Kidney glomerular epithelial cell (primary cell): ENCODE results near the gene FIGNL2.

Source experiments
- DNase-seq: peaks from one replicate; lab custom pipeline; 2025; lab: John Stamatoyannopoulos, UW

Gene FIGNL2

GRCh38 chr12:51855586-51856428, 7.3 kb upstream of the FIGNL2 start:
- DNase-seq = peak; percentile 48

- no peak for DNase-seq
Observed at GRCh38 chr12:51852404-51853137, 4.1 kb upstream of the FIGNL2 start.

DNA sequence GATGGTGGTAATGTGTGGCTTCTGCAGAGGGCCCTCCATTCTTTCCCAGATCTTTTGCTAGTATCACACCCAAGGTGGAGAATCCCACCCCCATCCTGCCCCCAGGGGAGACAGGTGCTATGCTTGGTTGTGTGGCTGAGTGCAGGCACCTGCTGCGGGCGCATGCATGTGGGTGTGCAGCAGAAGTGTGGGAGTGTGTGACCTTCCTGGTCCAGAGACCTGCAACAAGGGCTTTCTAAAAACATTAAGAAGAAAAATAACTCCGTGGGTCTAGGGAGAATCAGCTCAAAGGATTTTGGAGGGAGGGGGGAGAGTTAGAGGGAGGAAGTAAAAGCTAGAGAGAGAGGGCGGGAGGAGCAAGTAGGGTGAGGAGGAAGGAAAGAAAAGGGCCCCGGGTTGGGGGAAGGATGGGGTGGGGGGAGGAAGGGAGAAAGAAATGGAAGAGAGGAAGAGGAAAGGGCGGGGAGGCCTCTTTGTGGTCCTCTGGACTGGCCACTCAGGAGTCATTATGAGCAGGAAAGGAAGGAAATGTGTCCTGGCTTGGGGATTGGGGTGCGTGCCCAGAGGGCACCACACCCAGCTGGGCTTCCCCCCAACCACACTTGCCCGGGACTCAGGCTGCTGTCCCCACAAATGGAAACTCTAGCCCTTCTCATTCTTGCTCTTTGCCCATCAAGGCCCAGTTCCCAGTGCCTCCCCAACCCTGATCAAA, 3.1 kb upstream of the FIGNL2 start:
- no peak for DNase-seq

DNA sequence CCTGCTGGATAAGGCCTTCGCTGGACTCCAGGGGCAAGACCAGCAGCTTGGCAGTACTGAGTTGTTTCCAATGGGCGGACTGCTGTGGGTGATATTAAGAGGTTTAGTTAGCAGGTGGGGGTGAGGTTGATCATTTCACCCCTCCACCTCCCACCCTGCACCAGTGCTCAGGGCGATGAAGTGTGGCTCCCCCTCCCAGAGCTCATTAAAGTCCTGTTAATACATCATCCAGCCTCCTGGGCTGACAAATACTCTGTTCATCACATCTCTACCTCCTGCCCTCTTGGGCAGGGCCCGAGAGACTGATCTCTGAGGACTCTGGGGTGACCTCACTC, 2.4 kb upstream of the FIGNL2 start:
- DNase-seq = no peak

DNA sequence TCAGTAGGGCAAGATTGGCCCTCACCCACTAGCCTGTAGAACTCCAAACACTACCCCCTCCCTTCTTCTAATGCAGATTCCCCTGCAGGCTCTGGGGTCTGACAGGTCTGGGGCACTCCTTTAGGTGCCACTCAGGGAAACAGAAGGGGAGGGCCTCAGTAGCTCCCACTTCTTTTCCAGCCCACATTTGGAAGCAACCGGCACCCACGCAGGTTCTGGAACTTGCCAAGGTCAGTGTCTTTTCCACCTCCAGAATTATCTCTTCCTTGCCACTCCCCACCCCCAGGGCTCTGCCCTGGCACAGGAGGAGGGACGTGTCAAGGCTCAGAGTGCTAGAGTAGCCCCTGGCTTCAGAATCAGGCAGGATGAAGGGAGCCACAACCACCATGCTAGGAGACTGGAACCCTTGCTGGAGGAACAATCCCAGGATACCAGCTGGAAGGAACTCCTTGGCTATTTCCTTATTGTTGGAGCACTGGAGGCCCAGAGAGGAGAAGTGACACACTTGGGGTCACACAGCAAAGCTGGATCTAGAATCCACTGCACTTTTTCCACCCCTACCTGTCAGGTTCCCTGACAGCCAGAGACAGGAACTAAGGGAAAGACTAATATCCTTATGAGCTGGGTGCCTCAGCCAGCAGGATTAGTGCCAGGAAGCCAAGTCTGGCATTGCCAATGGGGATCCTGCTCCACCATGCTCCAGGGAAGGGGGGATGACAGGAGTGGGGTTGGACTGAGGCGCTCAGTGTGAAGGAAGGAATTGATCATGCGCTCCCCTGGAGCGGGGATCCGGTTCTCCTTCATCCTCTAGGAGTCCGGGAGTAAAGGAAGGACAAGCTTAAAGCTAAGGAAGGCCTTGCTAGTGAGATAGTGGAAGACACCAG, 1.8 kb upstream of the FIGNL2 start:
- DNase-seq = no peak

- DNase-seq = no peak
Observed at GRCh38 chr12:51848841-51849735, 570 bp upstream of the FIGNL2 start.

DNA sequence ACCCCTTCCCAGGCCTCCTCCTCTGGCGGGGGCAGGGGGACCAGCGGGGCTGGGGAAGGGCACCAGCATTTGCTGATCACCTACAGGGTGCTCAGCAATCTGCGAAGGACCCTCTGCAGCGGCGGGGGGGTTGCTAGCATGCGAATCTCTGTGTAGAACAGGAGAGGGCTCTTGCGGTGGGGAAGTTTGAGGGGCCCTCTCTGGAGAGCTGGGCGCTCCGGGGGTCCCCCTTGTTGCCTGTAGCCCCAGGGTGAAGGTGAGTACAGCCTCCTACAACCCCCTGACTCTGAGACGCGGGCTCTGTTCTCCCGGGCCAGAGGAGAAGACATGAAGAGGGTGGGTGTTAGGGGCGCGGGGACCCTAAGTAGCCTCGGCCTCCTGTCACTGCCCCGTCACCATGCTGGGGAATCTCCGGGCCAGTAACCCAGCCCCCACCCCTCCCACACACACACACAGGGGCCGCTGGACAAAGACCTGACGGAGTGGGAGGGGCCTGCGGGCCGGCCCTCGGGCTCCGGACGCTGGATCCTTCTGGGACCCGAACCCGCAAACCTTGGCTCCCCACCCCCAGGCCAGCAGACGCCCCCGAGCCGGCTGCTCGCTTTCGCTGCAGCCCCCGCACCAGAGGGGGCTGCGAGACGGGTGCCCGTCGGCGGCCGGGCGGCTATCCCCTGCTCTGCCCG, 734 bp downstream of the FIGNL2 start:
- no peak for DNase-seq

GRCh38 chr12:51846911-51847642, 1.4 kb downstream of the FIGNL2 start:
- DNase-seq = no peak

DNA sequence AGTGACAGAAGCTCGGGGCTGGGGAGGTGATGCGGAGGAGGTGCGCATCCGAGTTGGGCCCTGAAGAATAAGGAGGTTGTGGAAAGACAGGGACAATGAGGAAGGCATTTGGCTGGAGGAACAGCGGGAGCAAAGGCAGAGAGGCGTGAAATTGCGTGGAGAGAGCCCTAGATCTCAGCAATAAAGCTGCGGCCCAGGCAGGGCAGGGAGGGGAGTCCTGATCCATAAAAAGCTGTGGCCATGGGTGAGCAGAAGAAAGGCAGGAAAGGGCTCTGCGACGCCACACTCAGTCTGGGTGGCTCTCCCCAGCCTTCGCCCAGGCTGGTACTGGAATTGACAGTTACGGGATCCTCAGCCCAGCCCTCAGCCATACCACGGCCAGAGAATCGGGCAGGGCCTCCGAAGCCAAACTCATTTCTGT, 2.2 kb downstream of the FIGNL2 start:
- DNase-seq = no peak

DNA sequence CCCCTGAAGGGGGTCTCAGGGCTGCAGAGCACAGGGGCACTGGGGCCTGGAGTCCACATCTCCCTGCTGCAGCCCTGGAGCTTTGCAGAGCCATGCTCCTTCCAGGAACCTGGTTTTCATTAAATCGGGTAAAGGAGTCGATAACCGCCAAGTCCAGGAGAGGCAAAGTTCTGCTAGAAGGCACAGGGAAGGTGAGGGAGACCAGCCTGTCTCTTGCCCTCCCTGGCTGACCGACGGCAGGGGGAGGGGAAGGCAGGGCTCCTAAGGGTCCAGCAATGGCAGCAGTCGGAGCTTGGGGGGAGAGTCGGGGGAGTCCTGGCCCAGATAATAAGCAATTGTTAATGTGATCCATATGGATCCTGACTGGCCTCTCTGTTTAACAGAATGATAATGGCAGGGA, 3.0 kb downstream of the FIGNL2 start:
- no peak for DNase-seq

- no peak for DNase-seq
Observed at GRCh38 chr12:51844854-51845253, 3.7 kb downstream of the FIGNL2 start.

- no peak for DNase-seq
Observed at GRCh38 chr12:51841727-51842126, 6.8 kb downstream of the FIGNL2 start.

DNA sequence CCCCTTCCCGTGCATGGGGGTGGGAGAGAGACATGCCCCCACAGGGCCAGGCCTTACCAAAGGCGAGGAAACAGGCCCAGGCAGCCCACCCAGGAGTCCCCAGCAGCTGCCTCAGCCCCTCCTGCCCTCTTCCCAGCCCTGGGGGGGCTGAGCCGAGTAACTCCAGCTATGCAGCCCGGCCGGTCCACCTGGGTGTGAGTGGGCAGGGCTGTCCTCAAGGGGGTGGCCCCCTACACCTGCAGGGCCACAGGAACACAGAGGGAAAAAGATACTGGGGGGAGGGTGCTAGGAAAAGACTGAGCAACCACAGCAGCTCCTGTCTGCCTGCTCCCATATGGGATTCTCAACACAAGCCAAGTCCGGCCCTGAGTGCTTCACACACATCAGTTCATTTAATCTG, 7.6 kb downstream of the FIGNL2 start:
- no peak for DNase-seq

DNA sequence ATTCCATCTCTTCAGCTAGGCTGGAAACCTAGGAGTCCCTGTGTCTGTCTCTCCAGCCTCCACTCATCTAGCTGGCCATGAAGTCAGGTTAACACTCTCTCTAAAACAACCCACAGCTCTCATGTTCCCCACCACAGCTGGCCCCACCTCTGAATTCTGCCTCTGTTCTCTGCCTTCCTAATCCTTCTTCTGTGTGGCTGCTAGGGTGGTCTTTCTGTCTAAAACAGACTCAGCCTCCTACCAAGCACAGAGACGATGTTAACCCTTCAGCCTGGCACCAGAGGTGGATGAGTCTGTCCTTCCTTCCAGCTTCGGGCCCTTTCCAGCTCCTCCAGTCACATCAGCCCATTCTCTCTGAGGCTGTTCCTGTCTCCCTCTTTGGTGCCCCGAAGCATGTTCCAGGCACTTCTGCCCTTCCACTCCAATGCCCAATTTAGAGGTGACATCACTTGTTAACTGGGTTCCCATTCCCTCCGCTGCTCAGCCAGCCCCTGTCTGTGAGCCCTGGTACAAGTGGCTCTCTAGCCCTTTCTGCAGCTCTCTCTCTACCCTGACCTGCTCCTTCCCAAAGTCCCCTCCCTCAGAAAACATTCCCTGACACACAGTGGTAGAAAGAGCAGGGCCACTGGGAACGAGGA, 9.1 kb downstream of the FIGNL2 start:
- DNase-seq = no peak

- no peak for DNase-seq
Observed at GRCh38 chr12:51838762-51839161, 9.8 kb downstream of the FIGNL2 start.

- DNase-seq = no peak
Observed at GRCh38 chr12:51838036-51838435, 10.5 kb downstream of the FIGNL2 start.

DNA sequence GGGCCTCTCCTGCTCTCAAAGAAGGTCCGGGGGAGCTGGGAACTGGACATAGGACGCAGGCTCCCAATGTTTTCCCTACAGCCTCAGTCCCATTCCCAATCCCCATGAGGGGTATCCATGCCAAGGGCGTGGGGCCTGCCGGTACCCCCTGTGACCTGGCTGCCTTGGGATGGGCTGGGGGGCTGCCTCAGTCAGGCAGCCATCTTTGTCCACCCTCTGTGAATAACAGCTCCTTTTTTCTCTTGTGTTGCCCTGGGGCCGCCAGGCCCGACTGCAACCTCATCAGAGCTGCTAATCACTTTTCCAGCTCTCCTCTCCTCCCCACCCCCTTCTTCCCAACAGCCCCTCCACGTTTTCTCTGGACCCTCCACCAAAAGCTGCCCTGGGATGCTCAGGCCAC, 11.2 kb downstream of the FIGNL2 start:
- DNase-seq = no peak

DNA sequence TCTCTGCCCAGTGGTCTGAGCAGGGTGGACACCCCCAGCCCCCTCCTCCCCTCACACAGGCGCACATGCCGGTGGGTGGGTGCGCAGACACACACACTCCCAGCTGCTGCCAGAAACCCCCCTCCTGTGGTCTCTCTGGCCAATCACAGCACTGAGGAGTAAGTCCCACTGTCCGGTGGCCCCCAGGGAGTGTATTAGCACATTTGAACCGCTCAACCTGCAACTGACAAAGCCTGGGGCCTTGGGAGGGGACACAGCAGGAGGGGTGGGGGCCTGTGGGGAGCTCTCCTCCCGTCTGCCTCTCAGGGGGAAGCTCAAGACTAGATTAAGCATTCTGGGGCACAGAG, 11.7 kb downstream of the FIGNL2 start:
- DNase-seq = no peak
